ENCODE data around the gene KIAA0513.

Gene KIAA0513

DNA sequence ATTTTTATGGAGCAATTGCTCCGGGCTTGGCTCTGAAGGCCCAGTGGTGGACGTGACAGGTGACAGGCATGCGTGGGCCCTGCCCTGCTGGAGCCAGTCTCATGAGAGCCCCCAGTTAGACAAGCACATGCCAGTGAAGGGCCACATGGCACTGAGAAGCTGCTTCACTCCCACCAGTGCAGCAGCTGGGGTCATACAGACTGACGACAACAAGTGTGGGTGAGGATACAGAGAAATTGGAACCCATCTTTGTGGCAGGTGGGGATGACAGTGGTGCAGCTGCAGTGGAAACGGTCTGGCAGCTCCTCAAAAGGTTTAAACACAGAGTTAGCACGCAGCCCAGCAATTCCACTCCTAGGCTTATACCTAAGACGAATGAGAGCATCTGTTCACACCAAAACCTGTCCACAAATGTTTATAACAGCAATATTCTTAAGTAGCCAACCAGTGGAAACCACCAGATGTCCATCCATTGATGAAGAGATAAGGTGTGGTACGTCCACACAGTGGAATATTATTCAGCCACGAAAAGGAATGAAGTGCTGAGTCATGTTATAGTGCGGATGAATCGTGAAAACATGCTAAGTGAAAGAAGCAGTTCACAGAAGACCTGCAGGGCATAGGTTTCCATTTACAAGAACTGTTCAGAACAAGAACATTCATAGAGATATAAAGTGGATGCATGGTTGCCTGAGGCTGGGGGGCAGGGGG, 97.2 kb downstream of the KIAA0513 start:
- Histone ChIP-seq H2AFZ (ENCODE audit: low read length) (no peak overlapping the region), H3K4me1 (ENCODE audit: insufficient read depth, low read length, severe bottlenecking) (no peaks in the 10 kb centered on the region), H3K4me3 (ENCODE audit: low read depth, low read length, poor library complexity, severe bottlenecking) (no peak overlapping the region), H3K36me3 (ENCODE audit: insufficient read depth, low read length) (no peaks in the 10 kb centered on the region), H3F3A (ENCODE audit: insufficient read depth, low read length) (no peaks in the 10 kb centered on the region), H4K20me1 (ENCODE audit: insufficient read depth, low read length) (no peaks in the 10 kb centered on the region), H3K4me2 (ENCODE audit: low read length) (no peak overlapping the region), H3K79me2 (ENCODE audit: insufficient read depth, low read length) (no peaks in the 10 kb centered on the region), H3K27ac (ENCODE audit: low read depth, low read length, poor library complexity, severe bottlenecking) (no peak overlapping the region), H3K9me3 (ENCODE audit: low read length) (no peaks in the 10 kb centered on the region), H3K9ac (ENCODE audit: low read length) (no peak overlapping the region), H3K27me3 (ENCODE audit: insufficient read depth, low read length) (peaks cover 6% of the 10 kb centered on the region; the same call in 1 of the 2 replicates), H3K9me2 (ENCODE audit: low read depth, low read length) (no peaks in the 10 kb centered on the region)
- TF ChIP-seq, protein P1, sequence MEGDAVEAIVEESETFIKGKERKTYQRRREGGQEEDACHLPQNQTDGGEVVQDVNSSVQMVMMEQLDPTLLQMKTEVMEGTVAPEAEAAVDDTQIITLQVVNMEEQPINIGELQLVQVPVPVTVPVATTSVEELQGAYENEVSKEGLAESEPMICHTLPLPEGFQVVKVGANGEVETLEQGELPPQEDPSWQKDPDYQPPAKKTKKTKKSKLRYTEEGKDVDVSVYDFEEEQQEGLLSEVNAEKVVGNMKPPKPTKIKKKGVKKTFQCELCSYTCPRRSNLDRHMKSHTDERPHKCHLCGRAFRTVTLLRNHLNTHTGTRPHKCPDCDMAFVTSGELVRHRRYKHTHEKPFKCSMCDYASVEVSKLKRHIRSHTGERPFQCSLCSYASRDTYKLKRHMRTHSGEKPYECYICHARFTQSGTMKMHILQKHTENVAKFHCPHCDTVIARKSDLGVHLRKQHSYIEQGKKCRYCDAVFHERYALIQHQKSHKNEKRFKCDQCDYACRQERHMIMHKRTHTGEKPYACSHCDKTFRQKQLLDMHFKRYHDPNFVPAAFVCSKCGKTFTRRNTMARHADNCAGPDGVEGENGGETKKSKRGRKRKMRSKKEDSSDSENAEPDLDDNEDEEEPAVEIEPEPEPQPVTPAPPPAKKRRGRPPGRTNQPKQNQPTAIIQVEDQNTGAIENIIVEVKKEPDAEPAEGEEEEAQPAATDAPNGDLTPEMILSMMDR (IDR thresholded peaks at IDR 0.05; ENCODE audit: low read length): no peak
- TF ChIP-seq EZH2 (IDR thresholded peaks at IDR 0.05; ENCODE audit: borderline replicate concordance, low read length): no peak

DNA sequence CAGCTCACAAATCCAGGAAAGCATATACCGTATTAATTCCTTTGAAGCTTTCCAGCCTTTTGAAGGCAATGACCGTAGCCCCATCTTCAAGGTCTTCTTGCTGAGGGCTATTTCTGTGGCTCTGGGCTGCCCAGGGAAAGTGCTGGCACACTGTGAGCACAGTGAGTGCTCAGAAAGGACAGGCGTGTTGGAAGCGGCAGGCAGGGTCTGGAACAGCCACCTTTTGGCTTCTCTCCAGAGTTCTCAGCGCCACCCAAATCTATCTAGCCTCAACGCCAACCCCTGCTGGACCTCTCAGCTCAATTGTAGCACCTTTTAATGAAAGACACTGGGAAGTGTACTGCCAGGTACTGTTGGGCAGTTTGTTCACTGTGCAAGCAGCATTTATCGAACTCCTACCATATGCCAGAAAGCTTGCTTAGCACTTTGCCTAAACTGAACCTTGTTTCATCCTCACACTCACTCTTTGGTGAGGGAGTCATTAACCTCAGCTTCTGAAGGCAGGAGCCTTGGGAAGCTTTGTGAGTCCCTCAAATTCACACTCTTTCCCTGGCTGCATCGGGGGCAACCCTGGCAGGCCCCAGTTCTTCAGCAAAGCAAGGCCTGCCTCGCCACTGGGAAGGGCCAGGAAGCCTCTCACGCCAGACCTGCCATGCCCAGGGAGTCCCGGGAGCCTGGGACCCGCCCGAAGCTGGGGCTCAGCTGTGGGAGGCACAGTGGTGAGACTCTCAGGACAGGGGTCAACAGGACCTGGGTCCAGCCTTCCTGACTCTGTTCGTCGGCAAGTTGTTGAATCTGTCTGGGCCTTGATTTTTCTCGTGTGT, 98.2 kb downstream of the KIAA0513 start:
- Histone ChIP-seq H3K79me2 (ENCODE audit: insufficient read depth, low read length) (no peaks in the 10 kb centered on the region), H2AFZ (ENCODE audit: low read length) (no peak overlapping the region), H3K9me2 (ENCODE audit: low read depth, low read length) (no peaks in the 10 kb centered on the region), H4K20me1 (ENCODE audit: insufficient read depth, low read length) (no peaks in the 10 kb centered on the region), H3K9ac (ENCODE audit: low read length) (no peak overlapping the region), H3K27ac (ENCODE audit: low read depth, low read length, poor library complexity, severe bottlenecking) (no peak overlapping the region), H3K4me3 (ENCODE audit: low read depth, low read length, poor library complexity, severe bottlenecking) (no peak overlapping the region), H3K27me3 (ENCODE audit: insufficient read depth, low read length) (peaks cover 6% of the 10 kb centered on the region; the same call in 1 of the 2 replicates), H3K4me2 (ENCODE audit: low read length) (no peak overlapping the region), H3K36me3 (ENCODE audit: insufficient read depth, low read length) (no peaks in the 10 kb centered on the region), H3K4me1 (ENCODE audit: insufficient read depth, low read length, severe bottlenecking) (no peaks in the 10 kb centered on the region), H3F3A (ENCODE audit: insufficient read depth, low read length) (no peaks in the 10 kb centered on the region), H3K9me3 (ENCODE audit: low read length) (no peaks in the 10 kb centered on the region)
- TF ChIP-seq EZH2 (IDR thresholded peaks at IDR 0.05; ENCODE audit: borderline replicate concordance, low read length): no peak
- TF ChIP-seq, protein P1 (IDR thresholded peaks at IDR 0.05; ENCODE audit: low read length): no peak

DNA sequence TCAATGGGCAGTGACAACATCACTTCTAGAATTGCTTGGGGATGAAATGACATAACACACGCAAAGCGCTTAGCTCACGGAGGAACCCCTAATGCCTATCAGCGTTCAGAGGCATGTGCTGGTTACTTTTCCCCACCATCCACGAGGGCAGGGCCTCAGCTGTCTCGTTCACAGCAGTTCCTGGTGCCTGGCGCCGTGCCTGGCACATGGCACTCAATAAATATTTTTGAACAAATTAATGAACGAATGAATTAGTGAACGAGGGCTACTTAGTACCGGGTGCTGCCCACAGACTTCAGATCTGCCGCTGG, 98.8 kb downstream of the KIAA0513 start:
- Histone ChIP-seq H3K36me3 (ENCODE audit: insufficient read depth, low read length) (no peaks in the 10 kb centered on the region), H3F3A (ENCODE audit: insufficient read depth, low read length) (no peaks in the 10 kb centered on the region), H3K27ac (ENCODE audit: low read depth, low read length, poor library complexity, severe bottlenecking) (no peak overlapping the region), H3K27me3 (ENCODE audit: insufficient read depth, low read length) (peaks cover 6% of the 10 kb centered on the region; the same call in 1 of the 2 replicates), H3K4me3 (ENCODE audit: low read depth, low read length, poor library complexity, severe bottlenecking) (no peak overlapping the region), H2AFZ (ENCODE audit: low read length) (no peak overlapping the region), H3K9me3 (ENCODE audit: low read length) (no peaks in the 10 kb centered on the region), H3K9ac (ENCODE audit: low read length) (no peak overlapping the region), H3K4me2 (ENCODE audit: low read length) (no peak overlapping the region), H3K9me2 (ENCODE audit: low read depth, low read length) (no peaks in the 10 kb centered on the region), H3K79me2 (ENCODE audit: insufficient read depth, low read length) (no peaks in the 10 kb centered on the region), H3K4me1 (ENCODE audit: insufficient read depth, low read length, severe bottlenecking) (no peaks in the 10 kb centered on the region), H4K20me1 (ENCODE audit: insufficient read depth, low read length) (no peaks in the 10 kb centered on the region)
- TF ChIP-seq EZH2 (IDR thresholded peaks at IDR 0.05; ENCODE audit: borderline replicate concordance, low read length): no peak
- TF ChIP-seq, protein P1 (IDR thresholded peaks at IDR 0.05; ENCODE audit: low read length): no peak

Data from OCI-LY1 (cell line).